Fibroblast of skin of left biceps (primary cell): Measurements from ENCODE around the gene OTUD3.
"Not testable (repeated sequence)": the region's sequence is repeated elsewhere in the genome, so short reads cannot be mapped to it uniquely, and the experiment has no call there.

Experiments
- DNase-seq, 2 experiments: peaks; one replicate each; pipeline ENCODE4 v3.0.0-alpha.2; 2013; ENCODE audit warnings: low read depth in 2 of 2

The OTUD3 gene

DNA sequence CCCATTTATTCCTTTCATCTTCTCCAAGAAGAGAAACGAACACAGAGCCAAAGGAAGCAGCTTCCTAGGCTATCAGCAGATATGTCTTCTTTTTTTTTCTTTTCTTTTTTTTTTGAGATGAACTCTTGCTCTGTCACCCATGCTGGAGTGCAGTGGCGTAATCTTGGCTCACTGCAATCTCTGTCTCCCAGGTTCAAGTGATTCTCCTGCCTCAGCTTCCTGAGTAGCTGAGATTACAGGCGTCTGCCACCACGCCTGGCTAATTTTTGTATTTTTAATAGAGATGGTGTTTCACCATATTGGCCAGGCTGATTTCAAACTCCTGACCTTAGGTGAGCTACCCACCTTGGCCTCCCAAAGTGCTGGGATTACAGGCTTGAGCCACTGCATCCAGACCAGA is 13.6 kb upstream of the OTUD3 start:
- DNase-seq, result not testable (repeated sequence)

DNA sequence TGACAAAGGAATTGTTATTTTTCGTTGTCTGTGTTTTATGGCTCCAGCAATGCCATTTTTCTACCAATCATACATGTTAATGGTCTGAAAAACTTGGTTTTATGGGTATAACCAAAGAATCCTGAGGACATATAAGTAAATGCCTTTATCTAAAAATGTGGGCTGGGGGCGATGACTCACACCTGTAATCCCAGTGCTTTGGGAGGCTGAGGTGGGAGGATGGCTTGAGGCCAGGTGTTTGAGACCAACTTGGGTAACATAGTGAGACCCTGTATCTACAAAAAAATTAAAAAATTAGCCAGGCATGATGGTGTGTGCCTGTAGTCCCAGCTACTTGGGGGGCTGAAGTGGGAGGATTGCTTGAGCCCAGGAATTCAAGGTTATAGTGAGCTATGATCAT is 12.7 kb upstream of the OTUD3 start:
- DNase-seq, result not testable (repeated sequence)

DNA sequence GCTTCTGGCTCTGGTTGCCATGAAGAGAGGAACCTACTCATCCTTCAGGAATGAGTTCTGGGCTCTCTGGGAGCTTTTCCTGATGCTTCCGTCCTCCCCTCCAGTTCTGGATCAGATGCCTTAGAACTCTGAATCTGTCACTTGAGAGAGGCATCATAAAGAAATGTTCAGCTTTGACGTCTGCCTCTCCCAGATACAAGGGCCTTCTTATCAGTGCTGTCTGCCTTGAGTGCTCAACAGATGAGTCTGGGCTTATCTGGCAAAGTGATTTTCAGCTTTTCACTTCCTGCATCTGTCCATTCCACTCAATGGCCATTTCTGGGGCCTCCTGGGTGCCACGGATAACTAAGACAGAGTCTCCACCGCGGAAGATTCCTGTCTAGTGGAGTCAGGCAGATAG is 12.3 kb upstream of the OTUD3 start:
- DNase-seq, result no peak

DNA sequence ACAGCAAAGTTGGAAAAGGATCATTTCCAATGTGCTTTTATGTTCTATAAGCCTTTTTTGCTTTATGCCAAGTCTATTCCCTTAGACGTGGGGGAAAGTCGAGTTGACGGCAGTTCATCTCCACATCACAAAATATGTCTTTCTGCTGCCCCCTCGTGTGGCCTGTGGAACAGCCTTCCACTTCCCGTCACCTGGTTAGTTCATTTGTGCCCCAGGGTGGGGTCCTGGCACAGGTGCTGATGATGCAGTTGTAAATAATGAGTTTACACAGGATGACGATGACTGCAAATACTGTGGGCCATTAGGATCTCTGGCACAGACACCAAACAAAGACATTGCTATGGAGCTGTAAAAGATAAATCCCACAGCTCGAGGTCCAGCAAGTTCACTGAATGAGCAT is 10.0 kb upstream of the OTUD3 start:
- no peak for DNase-seq

DNA sequence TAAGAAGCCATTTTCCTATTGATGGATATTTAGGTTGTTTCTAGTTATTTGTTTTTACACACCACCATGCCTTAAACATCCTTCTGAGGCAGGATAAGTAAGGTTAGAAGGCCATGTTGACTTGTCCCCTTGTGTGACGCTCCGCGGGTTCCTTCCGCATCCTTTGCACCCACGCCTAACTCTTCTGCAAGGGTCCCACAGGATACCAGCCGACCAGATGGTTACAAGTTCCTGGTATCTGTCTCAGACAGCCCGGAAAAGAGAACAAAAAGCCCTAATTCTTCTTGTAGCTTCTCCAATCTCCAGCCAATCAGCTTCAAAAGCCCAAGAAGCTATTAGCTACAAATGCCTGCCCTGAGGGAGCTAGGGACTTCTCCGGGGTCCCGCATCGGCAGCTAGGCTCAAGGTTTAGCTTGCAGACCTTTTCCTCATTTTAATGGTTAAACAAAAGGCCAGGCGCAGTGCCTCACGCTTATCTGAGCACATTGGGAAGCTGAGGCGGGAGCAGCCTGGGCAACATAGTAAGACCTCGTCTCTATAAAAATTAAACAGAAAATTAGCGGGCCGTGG is 4.9 kb upstream of the OTUD3 start:
- no peak for DNase-seq

DNA sequence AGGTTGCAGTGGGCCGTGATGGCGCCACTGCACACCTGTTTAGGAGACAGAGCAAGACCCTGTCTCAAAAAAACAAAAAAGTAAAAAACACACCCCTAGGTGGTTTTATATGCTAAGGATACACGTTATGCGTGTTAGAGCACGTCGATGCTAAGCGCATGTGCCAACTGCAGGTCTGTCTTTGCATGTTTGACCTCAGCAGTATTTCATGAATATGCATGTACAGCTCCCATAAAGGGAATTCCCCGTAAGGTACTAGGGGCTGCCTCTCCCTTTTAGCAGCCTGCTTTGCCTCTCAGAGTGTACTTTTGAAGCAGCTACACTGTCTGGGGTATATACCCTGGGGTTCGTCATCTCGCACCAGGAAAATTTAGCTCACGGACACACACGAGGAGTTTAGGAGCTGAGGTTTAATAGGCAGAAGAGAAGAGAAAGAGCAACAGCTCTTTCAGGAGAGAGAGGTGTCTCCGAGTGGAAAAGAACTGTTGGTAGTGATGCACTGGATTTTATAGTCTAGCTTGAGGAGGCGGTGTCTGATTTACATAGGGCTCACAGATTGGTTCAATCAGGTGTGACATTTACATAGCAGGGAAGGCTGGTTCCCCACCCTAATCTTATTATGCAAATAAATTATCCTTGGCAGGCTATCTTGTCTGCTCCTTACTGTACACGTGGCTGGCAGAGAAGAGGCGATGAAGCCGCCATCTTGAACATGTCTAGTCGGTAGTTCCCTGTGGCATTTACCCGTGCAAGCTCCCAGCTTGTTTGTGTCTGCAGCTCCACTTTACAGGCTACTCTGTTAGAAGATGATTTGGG is 4.2 kb upstream of the OTUD3 start:
- no peak for DNase-seq

DNA sequence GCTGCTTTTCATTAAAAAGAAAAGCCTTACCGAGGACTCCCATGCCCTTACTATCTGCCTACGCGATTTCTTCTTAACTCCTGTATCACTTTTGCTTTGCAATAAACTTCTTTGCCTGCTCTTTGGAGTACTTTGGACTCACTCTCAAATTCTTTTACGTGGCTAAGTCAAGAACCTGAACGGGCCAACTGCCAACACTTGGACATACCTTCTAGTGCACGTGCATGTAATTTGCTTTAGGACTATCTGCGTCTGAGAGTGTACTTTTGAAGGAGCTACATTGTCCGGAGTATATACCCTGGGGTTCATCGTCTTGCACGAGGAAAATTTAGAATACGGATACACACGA is 3.6 kb upstream of the OTUD3 start:
- DNase-seq, result no peak

DNA sequence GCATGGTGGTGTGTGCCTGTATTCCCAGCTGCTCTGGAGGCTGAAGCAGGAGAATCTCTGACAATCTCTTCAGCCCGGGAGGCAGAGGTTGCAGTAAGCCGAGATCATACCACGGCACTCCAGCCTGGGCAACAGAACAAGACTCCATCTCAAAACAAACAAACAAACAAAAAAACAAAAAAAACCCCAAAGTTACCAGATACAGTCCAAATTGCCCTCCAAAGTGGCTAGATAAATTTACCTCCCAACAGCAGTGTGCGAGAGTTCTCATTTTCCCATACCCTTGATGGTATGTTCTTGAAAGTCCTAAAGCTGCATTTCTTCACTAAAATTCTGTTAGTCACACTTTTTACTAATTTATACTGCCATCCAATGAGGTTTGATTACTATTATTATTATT is 3.0 kb upstream of the OTUD3 start:
- DNase-seq, result no peak

DNA sequence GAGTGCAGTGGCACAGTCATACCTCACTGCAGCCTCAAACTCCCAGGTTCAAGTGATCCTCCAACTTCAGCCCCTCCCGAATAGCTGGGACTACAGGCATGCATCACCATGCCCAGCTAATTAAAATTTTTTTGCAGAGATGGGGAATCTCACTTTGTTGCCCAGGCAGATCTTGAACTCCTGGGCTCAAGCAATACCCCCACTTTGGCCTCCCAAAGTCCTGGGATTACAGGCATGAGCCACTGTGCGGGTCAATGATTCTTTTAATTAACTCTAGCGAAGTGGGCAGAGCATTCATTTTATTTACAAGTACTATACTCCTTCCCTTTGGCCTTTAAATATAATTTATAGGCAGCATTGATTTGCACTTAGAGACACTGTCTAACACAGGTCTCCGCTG is 2.5 kb upstream of the OTUD3 start:
- no peak for DNase-seq

DNA sequence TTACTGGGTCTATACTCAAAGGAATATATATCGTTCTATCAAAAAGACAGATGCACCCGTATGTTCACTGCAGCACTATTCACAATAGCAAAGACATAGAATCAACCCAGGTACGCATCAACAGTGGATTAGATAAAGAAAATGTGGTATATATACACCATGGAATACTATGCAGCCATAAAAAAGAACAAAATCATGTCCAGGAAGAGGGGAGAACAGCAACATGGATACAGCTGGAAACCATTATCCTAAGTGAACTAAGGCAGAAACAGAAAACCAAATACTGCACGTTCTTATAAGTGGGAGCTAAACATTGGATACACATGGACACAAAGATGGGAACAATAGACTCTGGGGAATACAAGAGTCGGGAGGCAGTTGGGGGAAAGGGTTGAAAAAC is 1.4 kb upstream of the OTUD3 start:
- DNase-seq, result not testable (repeated sequence)

DNA sequence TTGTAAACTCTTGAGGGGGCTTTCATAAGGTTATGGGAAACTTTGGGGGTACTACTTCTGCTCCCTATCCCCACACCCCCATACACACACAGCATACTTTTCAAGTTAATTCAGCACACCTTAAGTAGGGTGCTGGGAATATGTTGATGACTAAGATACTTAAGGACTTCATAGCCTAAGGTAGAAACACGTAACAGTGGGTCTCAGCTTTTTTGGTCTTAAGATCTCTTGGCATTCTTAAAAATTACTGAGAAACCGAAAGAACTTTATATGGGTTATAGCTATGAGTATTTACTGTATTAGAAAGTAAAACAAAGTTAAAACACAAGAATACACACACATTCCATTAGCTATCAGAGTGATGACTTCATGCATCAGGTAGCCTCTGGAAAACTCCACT is 2.1 kb downstream of the OTUD3 start:
- DNase-seq, result no peak

DNA sequence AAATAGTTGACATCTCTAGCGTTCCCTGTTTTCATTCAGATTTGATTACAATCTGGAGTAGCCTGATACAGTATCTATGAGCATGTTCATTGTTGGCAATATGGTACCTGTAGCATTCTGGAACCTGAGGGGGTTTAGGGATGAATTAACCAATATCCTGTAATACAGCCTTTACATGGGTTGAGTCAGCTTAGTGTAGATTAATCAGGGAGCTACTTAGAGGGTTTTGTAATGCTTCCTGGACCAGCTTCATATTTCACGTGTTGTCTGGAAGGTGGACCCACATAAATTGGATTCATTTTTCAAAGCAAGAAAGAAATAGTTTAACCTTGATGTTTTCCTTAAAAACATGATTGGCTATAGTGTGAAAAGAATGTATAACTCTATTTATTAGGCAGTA is 3.6 kb downstream of the OTUD3 start:
- DNase-seq, result no peak

DNA sequence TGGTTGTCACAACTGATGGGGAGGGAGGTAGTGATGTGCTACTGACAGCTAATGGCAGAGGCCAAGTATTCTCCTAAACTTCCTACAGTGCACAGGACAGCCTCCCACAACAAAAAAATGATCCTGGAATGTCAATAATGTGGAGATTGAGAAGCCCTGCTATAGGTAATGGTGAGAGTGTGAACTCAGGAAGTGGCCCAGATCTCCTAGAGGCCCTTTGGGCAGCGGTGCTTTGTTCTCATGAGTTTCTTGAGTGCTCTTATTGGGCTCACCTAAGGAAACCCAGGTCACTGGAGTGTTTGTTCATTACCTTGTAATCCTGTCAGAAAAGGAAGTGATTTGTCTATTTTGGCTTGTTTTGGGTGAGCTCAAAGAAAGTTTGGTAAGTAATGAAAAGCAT is 5.9 kb downstream of the OTUD3 start:
- no peak for DNase-seq

DNA sequence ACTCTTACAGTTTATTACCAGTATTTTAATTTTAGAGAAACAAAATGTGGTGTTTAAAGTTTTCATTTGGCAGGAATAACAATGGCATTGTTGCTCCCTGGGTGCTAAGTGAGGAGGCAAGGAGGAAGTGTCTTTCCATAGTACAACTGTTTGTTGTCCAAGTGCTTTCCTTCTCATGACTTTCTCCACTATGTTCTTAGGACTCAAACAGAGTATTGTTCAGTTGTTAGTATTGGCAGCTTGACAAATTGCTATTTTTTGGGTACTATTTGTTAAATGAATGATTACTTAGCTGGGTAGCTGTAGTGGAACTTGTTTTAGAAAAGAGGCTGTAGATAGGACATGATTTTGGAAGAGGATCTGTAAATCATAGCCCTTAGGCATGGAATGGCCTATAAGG is 7.5 kb downstream of the OTUD3 start:
- DNase-seq, result no peak

DNA sequence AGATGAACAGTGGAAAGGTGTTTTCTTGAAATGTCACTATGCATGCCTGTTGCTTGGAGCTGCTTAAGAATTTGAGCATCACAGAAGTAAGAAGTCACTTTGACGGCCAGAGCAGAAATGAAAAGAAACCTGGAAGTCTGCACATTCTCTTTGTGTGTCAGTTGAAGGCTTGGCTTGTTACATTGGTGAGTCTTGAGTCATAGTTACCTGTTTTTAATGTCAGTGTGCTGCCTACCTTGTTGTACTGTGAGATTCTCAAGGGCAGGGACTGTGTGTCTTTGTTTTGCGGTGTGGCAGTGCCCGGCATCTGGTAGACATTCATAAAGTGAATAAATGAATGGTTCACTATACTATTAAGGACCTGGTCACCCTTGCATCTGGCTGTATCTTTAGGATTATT is 9.9 kb downstream of the OTUD3 start:
- DNase-seq, result no peak

DNA sequence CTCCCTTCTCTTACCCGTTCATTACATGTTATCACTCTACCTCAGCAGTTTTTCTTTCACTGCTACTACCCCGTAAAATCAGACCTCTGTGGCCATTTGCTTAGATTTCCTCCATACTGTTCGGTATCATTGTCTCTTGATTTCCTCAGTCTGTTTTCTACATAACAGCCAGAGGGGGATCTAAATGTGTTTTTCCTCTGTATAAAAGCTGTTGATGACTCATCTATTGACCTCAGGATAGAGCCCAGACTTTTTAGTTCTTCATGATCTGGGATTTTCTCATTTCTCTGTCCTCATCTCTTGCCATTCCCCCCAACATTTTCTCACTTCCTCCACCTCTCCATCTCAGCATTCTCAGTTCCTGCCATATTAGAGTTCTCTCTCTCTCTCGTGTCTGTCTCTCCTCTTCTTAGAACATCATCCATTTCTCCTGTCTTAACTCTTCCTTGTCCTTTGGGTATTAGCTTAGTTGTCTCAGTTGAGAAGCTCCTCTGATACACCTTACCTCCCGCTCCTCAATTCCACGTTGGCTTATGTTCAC is 10.5 kb downstream of the OTUD3 start:
- no peak for DNase-seq

DNA sequence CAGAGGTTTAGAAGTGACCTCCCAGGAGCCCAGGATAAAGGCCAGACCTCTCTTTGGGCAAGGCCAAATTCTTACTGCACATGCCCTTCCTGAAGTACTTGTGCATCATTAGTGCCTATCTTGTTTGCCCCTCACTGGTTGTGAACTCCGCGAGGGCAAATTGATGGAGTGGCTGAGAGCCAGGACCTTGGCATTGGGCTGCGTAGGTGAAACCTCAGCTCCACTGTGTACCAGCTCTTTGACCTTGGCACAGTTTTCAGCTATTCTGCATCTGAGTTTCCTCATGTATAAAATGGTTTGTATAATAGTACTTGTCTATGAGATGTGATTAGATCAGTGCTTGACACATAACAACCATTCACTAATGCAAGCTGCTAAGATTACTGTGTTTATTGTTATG is 11.5 kb downstream of the OTUD3 start:
- no peak for DNase-seq

DNA sequence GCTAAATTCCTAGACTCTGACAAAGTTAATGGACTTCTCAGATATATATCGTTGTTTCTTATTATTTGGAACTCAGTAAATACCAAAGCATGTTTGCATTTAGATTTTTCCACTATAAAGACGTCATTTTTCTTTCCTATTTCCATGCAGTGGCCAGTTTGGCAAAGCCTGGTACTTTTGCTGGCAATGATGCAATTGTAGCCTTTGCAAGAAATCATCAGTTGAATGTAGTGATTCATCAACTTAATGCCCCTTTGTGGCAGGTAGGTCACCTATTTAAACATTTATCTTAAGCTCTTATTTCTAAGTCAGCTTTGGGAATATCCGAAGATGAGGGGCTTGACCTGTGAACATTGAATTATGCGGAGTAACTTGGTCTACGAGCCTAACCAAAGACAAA is 12.0 kb downstream of the OTUD3 start:
- DNase-seq, result no peak

DNA sequence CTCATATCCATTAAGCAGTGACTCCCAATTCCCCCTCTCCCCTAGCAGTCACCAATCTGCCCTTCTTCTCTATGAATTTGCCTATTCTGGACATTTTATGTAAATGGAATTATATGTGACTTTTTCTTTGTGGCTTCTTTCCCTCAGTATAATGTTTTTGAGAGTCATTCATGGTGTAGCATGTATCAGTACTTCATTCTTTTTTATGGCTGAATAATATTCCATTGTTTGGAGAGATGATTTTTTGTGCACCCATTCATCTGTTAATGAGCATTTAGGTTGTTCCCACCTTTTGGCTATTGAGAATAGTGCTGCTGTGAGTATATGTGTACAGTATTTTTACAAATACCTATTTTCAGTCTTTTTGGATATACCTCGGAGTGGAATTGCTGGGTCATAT is 19.5 kb downstream of the OTUD3 start:
- no peak for DNase-seq

DNA sequence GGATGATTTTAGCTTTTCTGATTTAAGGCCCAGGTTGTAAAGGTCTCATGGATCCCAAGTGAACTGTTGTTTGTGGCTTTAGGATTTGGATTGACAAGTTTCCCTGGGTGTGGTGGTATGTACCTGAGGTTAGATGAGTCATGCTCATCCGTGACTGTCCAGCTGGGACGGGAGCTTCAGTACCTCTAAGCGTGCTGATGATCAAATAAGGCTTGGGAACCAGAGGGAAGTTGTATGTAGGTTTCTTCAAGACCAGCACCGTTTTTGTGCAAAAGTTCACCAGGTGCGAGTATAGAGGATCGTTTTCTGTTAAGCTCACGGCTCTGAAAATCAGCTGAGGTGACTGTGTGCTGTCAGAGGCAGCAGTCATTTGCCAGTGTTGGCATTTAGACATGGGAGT is 21.4 kb downstream of the OTUD3 start:
- DNase-seq, result no peak

DNA sequence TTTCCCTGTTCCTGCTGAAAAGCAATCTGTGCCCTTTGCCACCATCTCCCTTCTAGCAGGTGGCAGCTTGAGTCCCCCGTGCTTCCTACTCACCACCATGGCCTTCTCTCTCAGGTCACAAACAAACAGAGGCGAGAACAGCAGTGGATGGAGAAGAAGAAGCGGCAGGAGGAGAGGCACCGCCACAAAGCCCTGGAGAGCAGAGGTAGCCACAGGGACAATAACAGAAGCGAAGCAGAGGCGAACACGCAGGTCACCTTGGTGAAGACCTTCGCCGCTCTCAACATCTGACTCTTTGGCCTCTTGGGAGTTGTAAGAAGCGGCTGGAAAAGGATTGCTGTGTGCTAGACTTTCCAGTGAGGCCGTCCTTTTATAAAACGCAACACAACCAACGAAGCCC is 25.3 kb downstream of the OTUD3 start:
- DNase-seq, result no peak

DNA sequence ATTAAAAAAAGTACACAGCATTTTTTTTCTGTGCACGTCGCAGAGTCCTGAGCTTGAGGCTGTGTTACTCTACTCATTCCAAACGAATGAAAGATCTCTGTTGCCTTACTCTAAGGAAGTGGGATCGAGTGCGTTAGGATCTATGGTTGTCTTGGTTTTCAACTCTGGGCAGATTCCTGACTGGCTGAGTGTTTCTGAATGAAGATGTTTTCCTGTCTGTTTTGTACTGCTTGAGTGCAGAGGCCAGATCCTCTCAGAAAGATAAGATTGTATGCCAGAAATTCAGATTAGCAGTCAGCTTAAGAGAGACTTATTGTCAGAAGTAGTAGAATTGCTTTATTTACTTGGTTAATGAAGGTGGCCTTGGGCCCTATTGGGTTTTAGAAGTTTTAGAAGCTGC is 27.2 kb downstream of the OTUD3 start:
- no peak for DNase-seq

DNA sequence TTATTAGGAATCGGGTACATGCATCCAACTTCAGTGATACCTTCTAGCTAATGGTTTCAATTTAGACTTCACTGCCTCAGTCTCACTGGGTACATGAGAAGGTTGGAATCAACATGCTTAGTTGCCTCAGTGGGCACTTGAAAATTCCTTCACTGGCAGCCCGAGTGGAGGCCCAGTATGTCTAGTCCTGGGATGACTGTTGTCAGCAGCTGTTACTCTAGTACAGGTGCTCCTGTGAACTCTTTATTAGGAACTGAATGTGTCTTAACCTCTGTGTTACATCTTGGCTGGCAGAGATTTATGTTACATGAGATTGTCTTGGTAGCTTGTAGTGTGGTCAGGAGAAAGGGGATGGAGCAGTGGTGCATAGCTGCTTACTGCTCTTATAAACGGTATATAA is 27.8 kb downstream of the OTUD3 start:
- no peak for DNase-seq

DNA sequence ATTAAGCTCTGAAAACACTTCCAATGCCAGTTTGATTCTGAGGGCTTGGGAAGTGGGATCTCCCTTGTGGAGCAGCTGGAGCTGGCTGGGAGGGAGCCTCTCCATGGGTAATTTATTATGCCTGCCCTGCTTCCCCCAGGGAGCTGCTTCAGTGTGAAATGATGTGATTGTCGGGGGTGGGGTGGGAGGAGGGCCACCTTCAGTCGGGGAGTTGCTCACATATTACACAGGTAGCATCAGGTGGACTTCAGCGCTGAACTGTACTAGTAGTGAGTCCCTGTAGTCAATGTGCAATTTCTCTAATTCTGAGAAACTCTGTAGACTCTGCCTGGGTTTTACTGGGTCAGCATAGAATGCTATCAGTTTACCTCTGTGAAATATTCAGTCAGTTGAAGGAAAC is 28.5 kb downstream of the OTUD3 start:
- DNase-seq, result no peak
